Gastrocnemius medialis (tissue), 4 donors: ENCODE measurements around the gene NME5. TPM values are rescaled to one million over a fixed set of nuclear protein-coding genes. Genes with fewer than 3 reads are reported as not detected.

ENCODE experiments used
- ATAC-seq, 2 donors: fragments of 150-250 bp; one replicate each; pipeline ENCODE4 v1.9.1; 2016
- DNase-seq, 2 donors: peaks; one replicate each; pipeline ENCODE4 v3.0.0-alpha.2; 2019
- H3K27ac ChIP-seq, 4 donors: fragments of 200-600 bp; sonication (generic); 1 replicate in 1 of 4; 2 replicates in 3 of 4; pipeline ENCODE4 v1.5.1; 2016 to 2018; ENCODE audit warnings: mild to moderate bottlenecking in 2 of 4, moderate library complexity in 1 of 4
- H3K27me3 ChIP-seq, 3 donors: fragments of 200-600 bp; sonication (generic) in 2 of 3; 1 replicate in 1 of 3; 2 replicates in 2 of 3; pipeline versions ENCODE4 v1.5.1 to v1.6.0; 2016 to 2019; ENCODE audit warnings: mild to moderate bottlenecking in 1 of 3, moderate library complexity in 1 of 3
- H3K36me3 ChIP-seq, 2 donors: fragments of 200-600 bp; sonication (generic) in 1 of 2; one replicate each; pipeline ENCODE4 v1.5.1; 2017 to 2018
- H3K4me1 ChIP-seq, 2 donors: fragments of 200-600 bp; sonication (generic) in 1 of 2; one replicate each; pipeline ENCODE4 v1.5.1; 2016 to 2017; ENCODE audit warnings: mild to moderate bottlenecking in 2 of 2
- H3K4me3 ChIP-seq, 4 donors: fragments of 200-600 bp; sonication (generic) in 3 of 4; 1 replicate in 1 of 4; 2 replicates in 3 of 4; pipeline ENCODE4 v1.5.1; 2016 to 2019; ENCODE audit warnings: mild to moderate bottlenecking in 2 of 4
- H3K9me3 ChIP-seq, 3 donors: fragments of 200-600 bp; sonication (generic) in 2 of 3; 1 replicate in 1 of 3; 2 replicates in 2 of 3; pipeline ENCODE4 v1.5.1; 2016 to 2019
- POLR2A ChIP-seq, 2 donors: fragments of 450-650 bp; IDR thresholded peaks; one replicate each; pipeline ENCODE4 v1.6.1; 2017; ENCODE audit warnings: antibody characterized with exemption in 2 of 2, mild to moderate bottlenecking in 2 of 2, moderate library complexity in 2 of 2
- in situ Hi-C, 4 donors: fragments of 200-750 bp; cut with MboI; loops; one replicate each; pipeline versions ENCODE4 v1.15.0 to v1.8.0; 2017; ENCODE audit warnings: low sequenced_read_pairs in 4 of 4
- intact Hi-C: fragments of 100-400 bp; cut with DNase I; formaldehyde crosslinking; loops from one replicate; pipeline ENCODE4 v1.15.1; 2023; ENCODE audit warnings: low total_unique reads
- total RNA-seq, 4 donors: library from RNA; depleted of rRNA; stranded (reverse); fragments of >200 nt; gene quantifications; one replicate each; pipeline versions ENCODE4 v1.1.0 to v1.2.3, GENCODE V29; 2016
- TF ChIP-seq, protein P1 (sequence below), 5 experiments: fragments of 450-650 bp in 3 of 5; fragments of 200-600 bp in 2 of 5; sonication (generic) in 2 of 5; IDR thresholded peaks in 4 of 5; conservative IDR thresholded peaks in 1 of 5; 1 replicate in 4 of 5; 2 replicates in 1 of 5; pipeline ENCODE4 v1.5.1; 2016 to 2019; ENCODE audit warnings: antibody characterized with exemption in 5 of 5, mild to moderate bottlenecking in 3 of 5, moderate library complexity in 3 of 5

NME5 gene, protein sequence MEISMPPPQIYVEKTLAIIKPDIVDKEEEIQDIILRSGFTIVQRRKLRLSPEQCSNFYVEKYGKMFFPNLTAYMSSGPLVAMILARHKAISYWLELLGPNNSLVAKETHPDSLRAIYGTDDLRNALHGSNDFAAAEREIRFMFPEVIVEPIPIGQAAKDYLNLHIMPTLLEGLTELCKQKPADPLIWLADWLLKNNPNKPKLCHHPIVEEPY
- total RNA-seq, result under 1 TPM in 2 of 4 donors, not detected in 2; 0.51 TPM

DNA sequence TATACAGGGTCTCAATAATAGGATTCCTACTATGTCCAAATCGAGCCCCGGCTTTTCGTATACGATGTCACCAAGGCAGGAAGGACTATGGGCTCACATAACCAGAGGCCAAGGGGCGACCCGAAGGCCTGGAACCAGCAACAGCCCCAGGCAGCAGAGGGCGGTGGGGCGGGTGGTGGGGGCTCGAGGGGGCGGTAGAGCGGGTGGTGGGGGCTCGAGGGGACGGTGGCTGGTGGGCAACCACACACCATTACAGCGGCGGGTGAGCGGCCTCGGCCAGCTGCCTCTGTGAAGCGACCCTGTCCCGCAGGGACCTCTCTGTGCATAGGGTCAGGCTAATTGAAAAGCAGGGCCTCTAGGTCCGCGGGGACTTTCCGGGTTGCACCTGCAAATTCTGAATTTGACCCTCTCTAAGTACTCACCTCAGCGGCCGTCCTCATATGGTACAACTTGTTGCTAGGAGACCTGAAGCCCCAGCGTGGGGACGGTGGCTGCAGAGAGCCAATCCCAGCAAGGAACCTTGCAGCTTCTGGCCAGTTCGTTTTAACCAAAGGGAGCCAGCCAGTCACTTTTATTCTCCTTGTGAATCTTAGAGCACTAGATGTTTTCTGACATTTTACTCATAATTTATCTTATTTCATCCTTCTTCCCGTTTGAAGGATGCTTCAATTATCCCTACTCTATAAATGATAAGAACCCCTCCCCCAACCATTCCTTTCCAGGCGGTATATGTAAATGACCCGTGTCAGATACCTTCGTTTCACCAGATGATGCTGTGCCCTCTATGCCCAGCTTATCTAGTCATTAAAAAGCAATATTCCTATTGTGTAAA, at the start of gene NME5:
NME5 (minus strand) TSS at position 480 of the 832 bp plus-strand sequence. CDS start 648 bp downstream, outside the sequence.
- TF ChIP-seq, protein P1, sequence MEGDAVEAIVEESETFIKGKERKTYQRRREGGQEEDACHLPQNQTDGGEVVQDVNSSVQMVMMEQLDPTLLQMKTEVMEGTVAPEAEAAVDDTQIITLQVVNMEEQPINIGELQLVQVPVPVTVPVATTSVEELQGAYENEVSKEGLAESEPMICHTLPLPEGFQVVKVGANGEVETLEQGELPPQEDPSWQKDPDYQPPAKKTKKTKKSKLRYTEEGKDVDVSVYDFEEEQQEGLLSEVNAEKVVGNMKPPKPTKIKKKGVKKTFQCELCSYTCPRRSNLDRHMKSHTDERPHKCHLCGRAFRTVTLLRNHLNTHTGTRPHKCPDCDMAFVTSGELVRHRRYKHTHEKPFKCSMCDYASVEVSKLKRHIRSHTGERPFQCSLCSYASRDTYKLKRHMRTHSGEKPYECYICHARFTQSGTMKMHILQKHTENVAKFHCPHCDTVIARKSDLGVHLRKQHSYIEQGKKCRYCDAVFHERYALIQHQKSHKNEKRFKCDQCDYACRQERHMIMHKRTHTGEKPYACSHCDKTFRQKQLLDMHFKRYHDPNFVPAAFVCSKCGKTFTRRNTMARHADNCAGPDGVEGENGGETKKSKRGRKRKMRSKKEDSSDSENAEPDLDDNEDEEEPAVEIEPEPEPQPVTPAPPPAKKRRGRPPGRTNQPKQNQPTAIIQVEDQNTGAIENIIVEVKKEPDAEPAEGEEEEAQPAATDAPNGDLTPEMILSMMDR (IDR thresholded peaks at IDR 0.05 in 4 of 5, conservative IDR thresholded peaks at IDR 0.05 in 1 of 5), result no peak

DNA sequence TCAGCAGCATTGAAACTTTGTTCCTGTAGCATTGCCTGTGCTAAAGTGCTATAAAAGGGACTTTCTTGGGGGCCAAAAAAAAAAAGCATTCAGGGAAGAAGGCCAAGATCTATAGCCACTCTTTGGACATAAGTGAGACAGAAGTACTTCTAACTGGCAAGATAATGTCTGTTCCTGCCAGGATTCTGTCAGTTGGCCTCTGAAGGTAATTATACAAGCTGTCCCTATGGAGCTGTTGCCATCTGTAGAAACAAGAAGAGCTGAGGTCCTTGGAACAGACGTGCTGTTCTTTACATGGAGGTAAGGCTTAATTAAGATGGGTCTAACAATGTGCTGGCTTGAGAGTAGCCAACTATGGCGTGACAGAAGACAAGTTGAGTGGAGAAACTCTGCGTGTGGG, 49.4 kb upstream of the NME5 start:
- no peak for DNase-seq
- intact Hi-C loops, result no loop called here
- Histone ChIP-seq H3K27me3 (no peaks in the 10 kb centered on the region), H3K4me3 (no peak overlapping the region), H3K4me1 (no peaks in the 10 kb centered on the region), H3K27ac (no peak overlapping the region), H3K9me3 (no peaks in the 10 kb centered on the region), H3K36me3 (peaks cover 0 to 71% of the 10 kb centered on the region in 2 donors)
- TF ChIP-seq, protein P1 (IDR thresholded peaks at IDR 0.05 in 4 of 5, conservative IDR thresholded peaks at IDR 0.05 in 1 of 5), result no peak
- no peak for TF ChIP-seq POLR2A (IDR thresholded peaks at IDR 0.05)
- in situ Hi-C loops, result no loop called here
- no peak for ATAC-seq

More for the DNA sequence above, at the start of gene NME5:
- intact Hi-C loops (loop anchor here (10.0 kb wide), 2 partner anchors 364 to 474 kb away; no protein-coding TSS in a partner anchor), in situ Hi-C loops (loop anchor here in 3 of 4 donors (25.0 kb wide), 4 partner anchors 102 to 502 kb away; partner anchors contain the start of gene FAM13B (in 1 of the 3))
- no peaks in the 10 kb centered on the region for H3K27me3 ChIP-seq
- DNase-seq, result peak; percentile 20 to 31
- no peak within 1 kb of the TSS for H3K27ac ChIP-seq
- H3K9me3 ChIP-seq, result no peaks in the 10 kb centered on the region
- peak within 1 kb of the TSS; percentile 50 to 57 (median 56) for H3K4me3 ChIP-seq
- H3K36me3 ChIP-seq, result no peaks in the 10 kb centered on the region
- H3K4me1 ChIP-seq, result peaks cover 0 to 7% of the 10 kb centered on the region in 2 donors
- ATAC-seq, result peak; percentile 66 to 74

DNA sequence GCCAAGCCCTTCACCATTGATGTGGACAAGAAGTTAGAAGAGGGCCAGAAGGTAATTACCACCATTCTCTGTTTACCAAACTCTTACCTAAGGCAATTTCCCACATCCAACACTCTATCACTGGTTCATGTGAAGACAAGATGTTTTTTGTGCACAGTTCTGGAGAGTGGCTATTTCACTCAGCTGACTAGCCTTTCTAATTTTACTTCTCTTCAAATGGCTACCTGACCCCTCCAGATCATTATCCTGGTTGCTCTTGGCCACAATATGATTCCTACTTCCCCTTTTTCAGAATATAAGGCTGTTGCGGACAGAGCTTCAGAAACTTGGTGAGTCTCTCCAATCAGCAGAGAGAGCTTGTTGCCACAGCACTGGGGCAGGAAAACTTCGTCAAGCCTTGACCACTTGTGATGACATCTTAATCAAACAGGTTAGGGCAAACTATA, 46.8 kb upstream of the NME5 start:
- DNase-seq (no peak), ATAC-seq (no peak)
- no peak overlapping the region for H3K4me3 ChIP-seq
- no peaks in the 10 kb centered on the region for H3K4me1 ChIP-seq
- intact Hi-C loops (no loop called here), in situ Hi-C loops (no loop called here)
- H3K27ac ChIP-seq, result no peak overlapping the region
- H3K36me3 ChIP-seq, result peaks cover 0 to 48% of the 10 kb centered on the region in 2 donors
- H3K27me3 ChIP-seq, result no peaks in the 10 kb centered on the region
- no peaks in the 10 kb centered on the region for H3K9me3 ChIP-seq
- TF ChIP-seq POLR2A (IDR thresholded peaks at IDR 0.05), result no peak
- TF ChIP-seq, protein P1 (IDR thresholded peaks at IDR 0.05 in 4 of 5, conservative IDR thresholded peaks at IDR 0.05 in 1 of 5), result no peak

DNA sequence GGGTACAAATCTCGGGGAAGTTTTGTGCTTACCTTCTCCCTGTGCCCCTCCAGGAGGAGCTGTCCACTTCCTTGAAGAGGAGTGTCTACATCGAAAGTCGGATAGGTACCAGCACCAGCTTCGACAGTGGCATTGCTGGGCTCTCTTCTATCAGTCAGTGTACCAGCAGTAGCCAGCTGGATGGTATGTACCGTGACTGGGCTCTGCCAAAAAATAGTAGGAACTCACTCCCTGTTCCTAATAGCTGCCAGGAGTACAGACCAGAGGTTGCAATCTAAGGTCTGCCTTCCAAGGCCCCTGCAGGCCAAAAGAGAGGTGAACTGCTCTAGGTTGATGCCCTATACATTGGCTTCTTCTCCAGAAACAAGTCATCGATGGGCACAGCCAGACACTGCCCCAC, 43.6 kb upstream of the NME5 start:
- peaks cover 7 to 9% of the 10 kb centered on the region in 2 donors for H3K4me1 ChIP-seq
- no peak for TF ChIP-seq POLR2A (IDR thresholded peaks at IDR 0.05)
- TF ChIP-seq, protein P1 (IDR thresholded peaks at IDR 0.05 in 4 of 5, conservative IDR thresholded peaks at IDR 0.05 in 1 of 5), result no peak
- H3K27me3 ChIP-seq, result no peaks in the 10 kb centered on the region
- no peaks in the 10 kb centered on the region for H3K9me3 ChIP-seq
- H3K4me3 ChIP-seq, result no peak overlapping the region
- peaks cover 0 to 26% of the 10 kb centered on the region in 2 donors for H3K36me3 ChIP-seq
- intact Hi-C loops, result no loop called here
- in situ Hi-C loops, result no loop called here
- no peak overlapping the region for H3K27ac ChIP-seq
- ATAC-seq (no peak), DNase-seq (no peak)
